Gastroesophageal sphincter (tissue), 3 donors: Measurements from ENCODE around the gene RBFA.
"Not testable (repeated sequence)": the region's sequence is repeated elsewhere in the genome, so short reads cannot be mapped to it uniquely, and the experiment has no call there.

Experiments
- CTCF ChIP-seq, 4 experiments: fragments of 200-600 bp in 2 of 4; fragments of 450-650 bp in 2 of 4; sonication (generic) in 1 of 4; IDR thresholded peaks; one replicate each; pipeline ENCODE4 v1.5.1; 2017 to 2019; ENCODE audit warnings: antibody characterized with exemption in 4 of 4, mild to moderate bottlenecking in 2 of 4, moderate library complexity in 2 of 4
- EP300 ChIP-seq: sonication (generic); formaldehyde crosslinking; IDR thresholded peaks from one replicate; pipeline ENCODE4 v1.6.1; 2017; ENCODE audit warnings: antibody characterized with exemption, mild to moderate bottlenecking
- POLR2A ChIP-seq, 2 donors: fragments of 450-650 bp; IDR thresholded peaks; one replicate each; pipeline ENCODE4 v1.6.1; 2017; ENCODE audit warnings: antibody characterized with exemption in 2 of 2, mild to moderate bottlenecking in 2 of 2, moderate library complexity in 1 of 2

DNA sequence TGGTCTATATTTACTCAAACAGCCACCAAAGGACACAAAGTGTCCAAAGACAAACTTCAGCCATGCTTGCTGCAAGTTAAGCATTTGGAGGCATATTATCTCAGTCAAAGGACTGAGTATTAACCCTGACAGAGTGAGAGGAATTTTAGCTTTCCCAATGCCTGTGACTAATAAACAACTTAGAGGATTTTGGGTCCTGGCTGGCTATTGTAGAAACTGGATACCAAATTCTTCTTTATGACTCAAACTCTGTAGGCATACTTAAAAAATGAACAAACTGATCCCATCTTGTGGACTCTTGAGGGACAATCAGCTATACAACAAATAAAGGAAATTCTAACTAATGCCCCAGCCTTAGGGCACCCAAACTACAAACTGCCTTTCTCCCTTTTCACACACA, 6.5 kb upstream of the RBFA start:
- not testable (repeated sequence) for TF ChIP-seq CTCF (IDR thresholded peaks at IDR 0.05); EP300; POLR2A (IDR thresholded peaks at IDR 0.05)
